WI38 (cell line): Measurements from ENCODE around the gene FAM83G.
"Not testable (repeated sequence)": the region's sequence is repeated elsewhere in the genome, so short reads cannot be mapped to it uniquely, and the experiment has no call there.

Experiments
- H3K4me3 ChIP-seq: 2 replicates; pipeline ENCODE4 v1.5.1; 2011; ENCODE audit warnings: low read depth, mild to moderate bottlenecking, control low read depth, low read length
- CTCF ChIP-seq: IDR thresholded peaks from 2 replicates; pipeline ENCODE4 v1.5.1; 2012; ENCODE audit warnings: low read depth, mild to moderate bottlenecking, control low read depth, low read length

The FAM83G gene

GRCh38 chr17:19024101-19025078, 19.8 kb upstream of the FAM83G start:
- TF ChIP-seq CTCF: no peak

GRCh38 chr17:19023209-19023999, 18.8 kb upstream of the FAM83G start:
- H3K4me3 ChIP-seq: no peak overlapping the region
- TF ChIP-seq CTCF: no peak

More at GRCh38 chr17:19024101-19025078, 19.8 kb upstream of the FAM83G start:
- no peak overlapping the region for H3K4me3 ChIP-seq

GRCh38 chr17:19022747-19023146, 18.2 kb upstream of the FAM83G start:
- no peak overlapping the region for H3K4me3 ChIP-seq
- TF ChIP-seq CTCF: no peak

GRCh38 chr17:19022128-19022527, 17.6 kb upstream of the FAM83G start:
- H3K4me3 ChIP-seq: no peak overlapping the region
- TF ChIP-seq CTCF: no peak

GRCh38 chr17:19021622-19022083, 17.1 kb upstream of the FAM83G start:
- no peak overlapping the region for H3K4me3 ChIP-seq
- no peak for TF ChIP-seq CTCF

- not testable (repeated sequence) for H3K4me3 ChIP-seq
Observed at GRCh38 chr17:19021011-19021621, 16.6 kb upstream of the FAM83G start.

GRCh38 chr17:19020016-19020415, 15.5 kb upstream of the FAM83G start:
- TF ChIP-seq CTCF: no peak
- no peak overlapping the region for H3K4me3 ChIP-seq
